Stimulated activated CD8-positive, alpha-beta memory T cell treated with anti-CD3 and anti-CD28 coated beads, Interleukin-15, amount 100 ng/mL, for 1 hour (primary cell): Measurements from ENCODE around the gene PHACTR1.

ENCODE experiments used
- DNase-seq: peaks from one replicate; pipeline ENCODE4 v3.0.0-alpha.2; 2020; ENCODE audit warnings: low read depth

The PHACTR1 gene

GRCh38 chr6:13074415-13075140 lies 358.0 kb downstream of the PHACTR1 start:
- DNase-seq = no peak

- no peak for DNase-seq
Observed at GRCh38 chr6:13075141-13075845, 358.7 kb downstream of the PHACTR1 start.

- no peak for DNase-seq
Observed at GRCh38 chr6:13076575-13076974, 360.0 kb downstream of the PHACTR1 start.

- no peak for DNase-seq
Observed at GRCh38 chr6:13077117-13077516, 360.6 kb downstream of the PHACTR1 start.

GRCh38 chr6:13079096-13079723 lies 362.6 kb downstream of the PHACTR1 start:
- DNase-seq = no peak

- DNase-seq = no peak
Observed at GRCh38 chr6:13080462-13081188, 364.1 kb downstream of the PHACTR1 start.

- no peak for DNase-seq
Observed at GRCh38 chr6:13081189-13081563, 364.6 kb downstream of the PHACTR1 start.

- DNase-seq = no peak
Observed at GRCh38 chr6:13089296-13089994, 372.9 kb downstream of the PHACTR1 start.

- DNase-seq = no peak
Observed at GRCh38 chr6:13091192-13091591, 374.6 kb downstream of the PHACTR1 start.

GRCh38 chr6:13094781-13095425 lies 378.3 kb downstream of the PHACTR1 start:
- DNase-seq = no peak

GRCh38 chr6:13096084-13096483 lies 379.5 kb downstream of the PHACTR1 start:
- no peak for DNase-seq

GRCh38 chr6:13097454-13097853 lies 380.9 kb downstream of the PHACTR1 start:
- no peak for DNase-seq

- no peak for DNase-seq
Observed at GRCh38 chr6:13098006-13098405, 381.4 kb downstream of the PHACTR1 start.

- no peak for DNase-seq
Observed at GRCh38 chr6:13098793-13099570, 382.4 kb downstream of the PHACTR1 start.

GRCh38 chr6:13099771-13100170 lies 383.2 kb downstream of the PHACTR1 start:
- no peak for DNase-seq

- DNase-seq = no peak
Observed at GRCh38 chr6:13101409-13101808, 384.8 kb downstream of the PHACTR1 start.

- no peak for DNase-seq
Observed at GRCh38 chr6:13101985-13102384, 385.4 kb downstream of the PHACTR1 start.

- DNase-seq = no peak
Observed at GRCh38 chr6:13103169-13103568, 386.6 kb downstream of the PHACTR1 start.

- DNase-seq = no peak
Observed at GRCh38 chr6:13105139-13105538, 388.6 kb downstream of the PHACTR1 start.

GRCh38 chr6:13112921-13113320 lies 396.4 kb downstream of the PHACTR1 start:
- DNase-seq = no peak

- DNase-seq = no peak
Observed at GRCh38 chr6:13113376-13113775, 396.8 kb downstream of the PHACTR1 start.
